Measurements from ENCODE around the gene VPS37D.
"Not testable (repeated sequence)": the region's sequence is repeated elsewhere in the genome, so short reads cannot be mapped to it uniquely, and the experiment has no call there.

The VPS37D gene

GRCh38 chr7:73669858-73670385 lies 2.3 kb downstream of the VPS37D start:
- no peak for TF ChIP-seq FOXP2 (optimal IDR thresholded peaks at IDR 0.05; ENCODE audit: control extremely low read depth, extremely low read length, insufficient read depth)
- no peak for TF ChIP-seq POLR2AphosphoS5 (IDR thresholded peaks at IDR 0.05; ENCODE audit: borderline replicate concordance, low read depth, low read length)
- no peak for TF ChIP-seq EZH2 (IDR thresholded peaks at IDR 0.05)
- no peak overlapping the region for H3K9ac ChIP-seq (ENCODE audit: insufficient read length)
- H3K4me3 ChIP-seq: no peak overlapping the region
- DNase-seq (ENCODE audit: low read depth, low spot score): no peak
- no peak overlapping the region for H3K27ac ChIP-seq
- no peaks in the 10 kb centered on the region; the same call in 1 of the 2 replicates for H3K36me3 ChIP-seq (ENCODE audit: insufficient read depth, low read length)
- no peaks in the 10 kb centered on the region for H3K9me3 ChIP-seq (ENCODE audit: low read depth, low read length)

GRCh38 chr7:73671322-73671661 lies 3.7 kb downstream of the VPS37D start:
- no peaks in the 10 kb centered on the region; the same call in 1 of the 2 replicates for H3K36me3 ChIP-seq (ENCODE audit: insufficient read depth, low read length)
- no peak overlapping the region for H3K9ac ChIP-seq (ENCODE audit: insufficient read length)
- no peak for TF ChIP-seq FOXP2 (optimal IDR thresholded peaks at IDR 0.05; ENCODE audit: control extremely low read depth, extremely low read length, insufficient read depth)
- no peak for TF ChIP-seq POLR2AphosphoS5 (IDR thresholded peaks at IDR 0.05; ENCODE audit: borderline replicate concordance, low read depth, low read length)
- TF ChIP-seq EZH2 (IDR thresholded peaks at IDR 0.05): no peak
- no peaks in the 10 kb centered on the region for H3K9me3 ChIP-seq (ENCODE audit: low read depth, low read length)
- no peak overlapping the region for H3K4me3 ChIP-seq
- no peak for DNase-seq (ENCODE audit: low read depth, low spot score)
- H3K27ac ChIP-seq: no peak overlapping the region

- no peak overlapping the region for H3K4me3 ChIP-seq
- H3K27ac ChIP-seq: no peak overlapping the region
- TF ChIP-seq EZH2 (IDR thresholded peaks at IDR 0.05): no peak
- TF ChIP-seq POLR2AphosphoS5 (IDR thresholded peaks at IDR 0.05; ENCODE audit: borderline replicate concordance, low read depth, low read length): no peak
- TF ChIP-seq FOXP2 (optimal IDR thresholded peaks at IDR 0.05; ENCODE audit: control extremely low read depth, extremely low read length, insufficient read depth): no peak
- no peak overlapping the region for H3K9ac ChIP-seq (ENCODE audit: insufficient read length)
- no peaks in the 10 kb centered on the region for H3K9me3 ChIP-seq (ENCODE audit: low read depth, low read length)
- no peaks in the 10 kb centered on the region; the same call in 1 of the 2 replicates for H3K36me3 ChIP-seq (ENCODE audit: insufficient read depth, low read length)
- no peak for DNase-seq (ENCODE audit: low read depth, low spot score)
Observed at GRCh38 chr7:73671857-73672445, 4.3 kb downstream of the VPS37D start.

- no peak for TF ChIP-seq POLR2AphosphoS5 (IDR thresholded peaks at IDR 0.05; ENCODE audit: borderline replicate concordance, low read depth, low read length)
- TF ChIP-seq EZH2 (IDR thresholded peaks at IDR 0.05): no peak
- TF ChIP-seq FOXP2 (optimal IDR thresholded peaks at IDR 0.05; ENCODE audit: control extremely low read depth, extremely low read length, insufficient read depth): no peak
- H3K9me3 ChIP-seq (ENCODE audit: low read depth, low read length): no peaks in the 10 kb centered on the region
- no peaks in the 10 kb centered on the region; the same call in 1 of the 2 replicates for H3K36me3 ChIP-seq (ENCODE audit: insufficient read depth, low read length)
- no peak overlapping the region for H3K4me3 ChIP-seq
- no peak for DNase-seq (ENCODE audit: low read depth, low spot score)
- H3K27ac ChIP-seq: 0 out of 2 replicates have a peak overlapping the region, but pooled peaks have one; percentile 5
- H3K9ac ChIP-seq (ENCODE audit: insufficient read length): no peak overlapping the region
Observed at GRCh38 chr7:73674468-73675124, 7.0 kb downstream of the VPS37D start.

- H3K4me3 ChIP-seq; H3K36me3 ChIP-seq (ENCODE audit: insufficient read depth, low read length); H3K27ac ChIP-seq; H3K9me3 ChIP-seq (ENCODE audit: low read depth, low read length); H3K9ac ChIP-seq (ENCODE audit: insufficient read length); DNase-seq (ENCODE audit: low read depth, low spot score): not testable (repeated sequence)
Observed at GRCh38 chr7:73676062-73676461, 8.4 kb downstream of the VPS37D start.

GRCh38 chr7:73678862-73679261 lies 11.2 kb downstream of the VPS37D start:
- H3K4me3 ChIP-seq: no peak overlapping the region
- no peak for DNase-seq (ENCODE audit: low read depth, low spot score)
- H3K27ac ChIP-seq: no peak overlapping the region
- TF ChIP-seq FOXP2 (optimal IDR thresholded peaks at IDR 0.05; ENCODE audit: control extremely low read depth, extremely low read length, insufficient read depth): no peak
- TF ChIP-seq EZH2 (IDR thresholded peaks at IDR 0.05): no peak
- TF ChIP-seq POLR2AphosphoS5 (IDR thresholded peaks at IDR 0.05; ENCODE audit: borderline replicate concordance, low read depth, low read length): no peak
- H3K36me3 ChIP-seq (ENCODE audit: insufficient read depth, low read length): no peaks in the 10 kb centered on the region; the same call in 1 of the 2 replicates
- no peak overlapping the region for H3K9ac ChIP-seq (ENCODE audit: insufficient read length)
- H3K9me3 ChIP-seq (ENCODE audit: low read depth, low read length): no peaks in the 10 kb centered on the region

- Histone ChIP-seq H3K9ac (ENCODE audit: insufficient read length) (no peak overlapping the region), H3K9me3 (ENCODE audit: low read depth, low read length) (no peaks in the 10 kb centered on the region)
- TF ChIP-seq EZH2 (IDR thresholded peaks at IDR 0.05) (no peak), POLR2AphosphoS5 (IDR thresholded peaks at IDR 0.05; ENCODE audit: borderline replicate concordance, low read depth, low read length) (no peak), FOXP2 (optimal IDR thresholded peaks at IDR 0.05; ENCODE audit: control extremely low read depth, extremely low read length, insufficient read depth) (no peak)
Observed at GRCh38 chr7:73679709-73680108, 12.1 kb downstream of the VPS37D start.

GRCh38 chr7:73680501-73680900 lies 12.9 kb downstream of the VPS37D start:
- peak overlapping the region; percentile 45 for H3K9ac ChIP-seq (ENCODE audit: insufficient read length)
- H3K36me3 ChIP-seq (ENCODE audit: insufficient read depth, low read length): peaks cover 4% of the 10 kb centered on the region
- no peaks in the 10 kb centered on the region for H3K9me3 ChIP-seq (ENCODE audit: low read depth, low read length)
- no peak overlapping the region for H3K4me3 ChIP-seq
- TF ChIP-seq EZH2 (IDR thresholded peaks at IDR 0.05) (no peak), FOXP2 (optimal IDR thresholded peaks at IDR 0.05; ENCODE audit: control extremely low read depth, extremely low read length, insufficient read depth) (no peak), POLR2AphosphoS5 (IDR thresholded peaks at IDR 0.05; ENCODE audit: borderline replicate concordance, low read depth, low read length) (no peak)
- H3K27ac ChIP-seq: 0 out of 2 replicates have a peak overlapping the region, but pooled peaks have one; percentile 31
- no peak for DNase-seq (ENCODE audit: low read depth, low spot score)

More at GRCh38 chr7:73679709-73680108, 12.1 kb downstream of the VPS37D start:
- Histone ChIP-seq H3K27ac (peak overlapping the region; percentile 57), H3K36me3 (ENCODE audit: insufficient read depth, low read length) (no peaks in the 10 kb centered on the region; the same call in 1 of the 2 replicates), H3K4me3 (no peak overlapping the region)
- DNase-seq (ENCODE audit: low read depth, low spot score): no peak
